ENCODE results near the gene GEMIN7.

DNA sequence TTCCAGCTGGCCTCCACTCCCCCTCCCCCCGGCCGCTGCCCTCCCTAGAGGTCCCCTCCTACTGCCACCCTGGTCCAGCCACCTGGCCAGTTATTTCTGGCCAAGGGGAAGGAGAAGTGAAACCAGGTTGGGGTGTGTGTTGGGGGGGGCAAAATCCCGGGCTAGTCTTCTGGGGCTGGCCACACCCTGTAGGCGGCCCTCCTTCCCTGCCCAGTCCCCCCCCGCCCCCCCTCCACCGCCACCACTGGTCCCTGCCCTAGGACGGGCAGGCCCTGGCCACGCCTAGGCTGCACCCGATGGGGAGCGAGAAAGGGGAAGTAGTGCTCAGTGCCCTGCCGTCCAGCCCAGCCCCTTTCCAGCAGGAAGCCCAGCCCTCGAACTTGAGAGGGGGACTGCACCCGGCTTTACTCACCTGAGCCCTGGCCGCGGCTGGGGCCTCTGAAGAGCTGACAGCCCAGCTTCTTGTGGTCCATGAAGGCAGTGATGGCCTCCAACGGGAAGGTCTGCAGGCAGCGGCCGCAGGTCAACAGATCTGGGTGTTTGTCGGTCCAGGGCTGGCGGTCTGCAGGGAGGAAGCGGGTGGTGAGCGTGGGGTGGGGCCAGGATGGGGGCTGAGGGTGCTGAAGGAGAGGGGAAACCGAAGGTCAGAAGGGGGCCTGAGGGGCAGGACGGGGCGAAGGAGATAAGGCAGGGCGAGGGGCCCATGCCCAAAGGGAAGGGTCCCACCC lies 3.6 kb upstream of the GEMIN7 start:
- TF ChIP-seq CTCF (conservative IDR thresholded peaks at IDR 0.05; ENCODE audit: low read depth, low read length) (no peak), EZH2 (IDR thresholded peaks at IDR 0.05; ENCODE audit: borderline replicate concordance, low read depth, low read length, poor library complexity, severe bottlenecking) (no peak)

Measured in A673 (cell line).